Hematopoietic multipotent progenitor cell treated with erythropoietin and hydrocortisone succinate and interleukin-3 and kit ligand, for 17 days (in vitro differentiated cells): Measurements from ENCODE around the gene ARPC5L.
"Not testable (repeated sequence)": the region's sequence is repeated elsewhere in the genome, so short reads cannot be mapped to it uniquely, and the experiment has no call there.

Source experiments
- DNase-seq: peaks from one replicate; pipeline ENCODE4 v3.0.0-alpha.2; 2015; ENCODE audit warnings: low spot score

ARPC5L gene

GRCh38 chr9:124841075-124841821 is 20.7 kb upstream of the ARPC5L start:
- DNase-seq: no peak

DNA sequence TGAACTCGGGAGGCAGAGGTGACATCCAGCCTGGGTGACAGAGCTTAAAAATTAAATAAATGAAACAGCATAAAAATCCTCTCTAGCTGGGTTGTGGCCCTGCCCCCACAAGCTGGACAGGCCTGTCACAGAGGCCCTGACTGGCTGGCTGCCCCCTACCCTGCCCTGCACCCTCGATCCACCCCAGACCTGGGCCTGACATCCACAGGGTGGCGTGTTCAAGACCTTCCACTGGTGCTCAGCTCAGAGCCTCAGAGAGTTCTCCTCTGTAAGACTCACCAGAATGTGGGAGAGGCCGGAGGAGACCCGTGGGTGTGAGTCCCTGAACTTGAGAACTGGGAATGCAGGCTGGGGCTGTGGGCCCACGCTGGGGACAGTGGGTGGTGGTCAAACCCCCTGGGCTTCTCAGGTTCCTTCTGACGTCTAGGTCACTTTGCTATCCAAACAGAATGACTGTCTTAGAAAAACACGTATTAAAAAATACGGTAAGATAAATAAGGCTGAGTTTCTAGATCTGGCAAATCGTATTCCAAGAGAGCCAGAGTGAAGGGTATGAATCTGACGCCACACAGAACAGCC is 18.4 kb upstream of the ARPC5L start:
- DNase-seq: no peak

- DNase-seq: no peak
Observed at GRCh38 chr9:124844291-124844690, 17.6 kb upstream of the ARPC5L start.

DNA sequence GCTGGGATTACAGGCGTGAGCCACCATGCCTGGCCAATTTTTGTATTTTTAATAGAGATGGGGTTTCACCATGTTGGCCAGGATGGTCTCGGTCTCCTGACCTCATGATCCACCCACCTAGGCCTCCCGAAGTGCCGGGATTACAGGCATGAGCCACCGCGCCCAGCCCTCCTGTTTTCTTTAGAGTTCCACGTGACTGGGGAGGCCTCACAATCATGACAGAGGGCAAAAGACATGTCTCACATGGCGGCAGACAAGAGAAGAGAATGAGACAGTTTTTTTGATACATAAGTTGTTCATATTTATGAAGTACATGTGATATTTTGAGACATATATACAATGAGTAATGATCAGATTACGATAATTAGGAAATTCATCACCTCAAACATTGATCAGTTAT is 15.5 kb upstream of the ARPC5L start:
- DNase-seq: not testable (repeated sequence)

GRCh38 chr9:124846969-124847368 is 15.0 kb upstream of the ARPC5L start:
- no peak for DNase-seq

- no peak for DNase-seq
Observed at GRCh38 chr9:124849801-124850200, 12.1 kb upstream of the ARPC5L start.

DNA sequence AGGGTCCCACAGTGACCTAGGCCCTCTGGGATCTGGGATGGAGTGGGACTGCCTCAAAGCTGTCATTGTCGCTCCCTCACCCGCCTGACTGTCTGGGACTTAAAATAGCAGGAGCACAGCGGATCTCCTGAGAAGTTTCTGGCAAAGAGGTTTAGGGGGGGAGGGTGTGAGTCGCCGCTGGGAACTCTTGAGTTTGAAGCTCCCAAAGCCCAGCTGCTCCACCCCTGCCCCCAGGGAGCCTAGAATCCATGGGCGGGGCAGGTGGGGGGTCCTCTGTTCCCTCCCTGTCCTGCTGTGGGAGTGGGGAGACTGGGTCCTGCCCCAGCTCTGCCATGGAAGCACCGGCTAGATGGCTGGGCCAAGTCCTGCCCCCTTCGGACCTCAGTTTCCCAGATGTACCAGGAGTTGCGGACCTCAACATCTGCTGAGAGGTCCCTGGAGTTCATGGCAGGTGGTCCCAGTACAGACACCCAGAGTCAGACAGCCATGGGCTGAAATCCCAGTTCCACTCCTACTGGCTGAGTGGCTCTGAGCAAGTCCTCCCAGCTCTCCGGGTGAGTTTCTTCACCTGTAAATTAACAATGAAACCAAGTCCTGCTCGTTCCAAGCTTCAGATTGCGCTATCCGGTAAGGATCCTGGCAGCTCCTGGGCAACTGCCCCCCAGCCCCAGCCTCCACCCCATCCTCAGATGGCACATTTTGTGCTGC is 9.7 kb upstream of the ARPC5L start:
- no peak for DNase-seq

GRCh38 chr9:124852829-124853531 is 8.9 kb upstream of the ARPC5L start, which contains the start of gene WDR38:
WDR38 (plus strand) TSS chr9:124853460; CDS start chr9:124853532, 72 bp downstream.
- DNase-seq: peak; percentile 82

DNA sequence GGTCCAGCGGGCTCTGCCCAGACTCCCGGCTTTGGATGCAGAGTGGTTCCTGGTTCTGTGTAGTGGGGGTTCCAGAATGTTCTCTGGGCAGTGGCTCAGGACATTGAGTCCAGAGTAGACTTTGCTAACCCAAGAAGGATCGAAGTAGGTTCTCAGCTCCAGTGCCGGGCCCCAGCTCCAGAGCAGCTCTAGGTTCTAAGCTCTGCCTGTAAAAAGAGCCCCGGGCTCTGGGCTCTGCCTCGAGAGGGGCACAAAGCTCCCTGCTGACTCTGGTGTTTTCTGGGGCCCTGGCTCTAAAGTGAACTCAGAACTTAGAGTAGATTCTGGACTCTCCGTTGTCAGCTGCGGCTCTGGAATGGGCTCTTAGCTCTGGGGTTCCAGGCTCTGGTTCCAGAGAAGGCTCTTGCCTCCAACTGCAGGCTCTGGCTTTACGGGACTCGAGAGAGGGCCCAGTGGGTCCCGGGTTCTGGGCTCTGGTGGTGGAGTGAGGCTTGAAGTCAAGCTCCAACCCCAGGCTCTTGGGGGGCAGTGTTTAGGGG is 8.3 kb upstream of the ARPC5L start:
- no peak for DNase-seq

DNA sequence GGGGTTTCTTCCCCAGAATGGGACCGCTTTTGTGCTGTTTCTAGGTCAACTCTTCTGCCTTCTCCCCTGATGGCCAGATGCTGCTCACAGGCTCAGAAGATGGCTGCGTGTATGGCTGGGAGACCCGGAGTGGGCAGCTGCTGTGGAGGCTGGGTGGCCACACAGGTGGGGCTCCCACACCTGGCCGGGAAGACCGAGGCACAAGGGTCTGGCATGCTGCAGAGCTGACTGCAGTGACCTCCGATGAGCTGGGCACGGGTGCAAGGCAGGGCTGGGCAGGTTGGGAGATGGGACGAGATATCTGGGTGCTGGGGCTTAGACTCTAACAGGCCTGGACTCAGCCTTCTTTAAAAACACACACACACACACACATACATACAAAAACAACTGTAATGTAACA is 7.8 kb upstream of the ARPC5L start:
- no peak for DNase-seq

DNA sequence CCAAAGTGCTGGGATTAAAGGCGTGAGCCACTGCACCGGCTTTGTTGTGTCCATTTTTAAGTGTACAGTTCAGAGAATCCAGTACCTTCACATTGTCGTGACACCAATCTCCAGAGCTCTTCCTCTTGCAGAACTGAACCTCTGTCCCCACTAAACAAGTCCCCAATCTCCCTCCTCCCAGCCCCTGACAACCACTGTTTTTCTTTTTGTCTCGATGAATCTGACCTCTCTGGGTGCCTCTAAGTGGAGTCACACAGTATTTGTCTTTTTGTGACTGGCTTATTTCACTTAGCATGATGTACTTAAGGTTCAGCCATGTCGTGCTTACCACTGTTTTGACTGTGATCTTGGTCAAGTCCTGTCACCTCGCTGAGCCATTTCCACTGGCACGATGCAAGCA is 7.1 kb upstream of the ARPC5L start:
- DNase-seq: no peak

DNA sequence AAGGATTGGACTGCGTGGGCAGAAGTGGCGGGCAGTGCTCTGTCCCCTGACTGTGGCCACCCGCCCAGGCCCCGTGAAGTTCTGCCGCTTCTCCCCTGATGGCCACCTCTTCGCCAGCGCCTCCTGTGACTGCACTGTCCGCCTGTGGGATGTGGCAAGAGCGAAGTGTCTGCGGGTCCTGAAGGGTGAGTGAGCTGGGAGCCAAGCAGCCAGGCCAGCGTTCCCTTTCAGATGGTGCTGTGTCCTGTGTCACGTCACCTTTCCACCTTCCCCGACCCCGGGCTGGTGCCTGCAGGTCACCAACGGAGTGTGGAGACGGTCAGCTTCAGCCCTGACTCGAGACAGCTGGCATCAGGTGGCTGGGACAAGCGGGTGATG is 6.4 kb upstream of the ARPC5L start:
- DNase-seq: no peak

DNA sequence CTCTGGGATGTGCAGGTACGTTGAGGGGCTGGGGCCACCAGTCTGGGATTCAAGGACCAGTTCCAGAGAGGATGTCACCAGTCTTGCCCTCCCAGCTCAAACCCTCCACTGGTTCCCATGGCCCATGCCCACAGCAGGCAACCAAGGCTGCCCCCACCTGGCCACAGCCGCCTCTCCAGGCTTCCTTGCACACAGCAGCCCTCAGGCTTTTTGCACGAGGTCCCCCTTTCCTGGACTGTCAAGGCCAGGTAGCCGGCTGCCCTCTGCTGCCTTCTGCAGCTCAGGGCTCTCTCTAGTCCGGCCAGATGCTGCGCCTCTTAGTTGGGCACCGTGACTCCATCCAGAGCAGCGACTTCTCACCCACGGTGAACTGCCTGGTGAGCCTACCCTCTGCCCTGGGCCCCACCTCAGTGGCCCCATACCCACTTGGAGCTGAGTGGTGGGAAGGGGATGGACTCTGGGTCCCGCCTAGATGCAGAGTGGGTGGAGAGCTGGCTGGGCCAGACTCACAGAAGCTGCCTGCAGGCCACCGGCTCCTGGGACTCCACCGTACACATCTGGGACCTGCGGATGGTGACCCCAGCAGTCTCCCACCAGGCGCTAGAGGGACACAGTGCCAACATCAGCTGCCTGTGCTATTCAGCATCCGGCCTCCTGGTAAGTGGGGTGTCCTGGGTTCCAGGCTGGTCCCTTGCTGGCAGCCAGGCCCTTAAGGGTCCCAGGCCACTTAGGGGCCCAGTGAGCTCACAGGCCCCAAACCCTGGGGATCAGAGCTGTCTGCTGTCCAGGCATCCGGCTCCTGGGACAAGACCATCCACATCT is 5.8 kb upstream of the ARPC5L start:
- DNase-seq: no peak

DNA sequence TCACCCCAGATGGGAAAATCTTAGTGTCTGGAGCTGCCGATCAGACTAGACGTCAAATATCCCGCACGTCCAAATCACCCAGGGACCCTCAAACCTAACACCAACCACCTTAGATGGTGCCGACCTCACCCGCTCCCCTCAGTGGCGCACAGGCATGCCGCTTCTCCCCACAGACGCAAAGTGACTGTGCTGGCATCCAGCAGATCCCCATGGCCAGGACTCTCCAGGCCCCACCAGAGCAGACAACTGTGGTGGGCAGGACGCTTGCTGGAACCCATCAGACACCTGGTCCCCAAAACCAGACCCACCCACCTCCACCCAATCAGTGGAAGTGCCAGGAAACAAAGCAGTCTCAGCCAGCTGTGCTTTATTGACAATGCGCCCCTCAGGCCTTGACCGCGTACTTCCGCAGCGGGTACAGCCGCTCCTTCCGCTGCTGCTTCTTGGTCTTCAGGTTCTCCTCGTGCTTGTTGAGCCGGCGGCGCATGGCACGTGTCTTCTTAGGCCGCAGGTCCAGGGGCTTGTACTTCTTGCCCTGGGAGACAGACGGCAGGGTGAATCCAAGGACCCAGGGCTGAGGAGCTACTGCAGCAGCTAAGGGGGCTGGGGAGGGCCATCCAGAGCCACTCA is 4.3 kb upstream of the ARPC5L start:
- no peak for DNase-seq

DNA sequence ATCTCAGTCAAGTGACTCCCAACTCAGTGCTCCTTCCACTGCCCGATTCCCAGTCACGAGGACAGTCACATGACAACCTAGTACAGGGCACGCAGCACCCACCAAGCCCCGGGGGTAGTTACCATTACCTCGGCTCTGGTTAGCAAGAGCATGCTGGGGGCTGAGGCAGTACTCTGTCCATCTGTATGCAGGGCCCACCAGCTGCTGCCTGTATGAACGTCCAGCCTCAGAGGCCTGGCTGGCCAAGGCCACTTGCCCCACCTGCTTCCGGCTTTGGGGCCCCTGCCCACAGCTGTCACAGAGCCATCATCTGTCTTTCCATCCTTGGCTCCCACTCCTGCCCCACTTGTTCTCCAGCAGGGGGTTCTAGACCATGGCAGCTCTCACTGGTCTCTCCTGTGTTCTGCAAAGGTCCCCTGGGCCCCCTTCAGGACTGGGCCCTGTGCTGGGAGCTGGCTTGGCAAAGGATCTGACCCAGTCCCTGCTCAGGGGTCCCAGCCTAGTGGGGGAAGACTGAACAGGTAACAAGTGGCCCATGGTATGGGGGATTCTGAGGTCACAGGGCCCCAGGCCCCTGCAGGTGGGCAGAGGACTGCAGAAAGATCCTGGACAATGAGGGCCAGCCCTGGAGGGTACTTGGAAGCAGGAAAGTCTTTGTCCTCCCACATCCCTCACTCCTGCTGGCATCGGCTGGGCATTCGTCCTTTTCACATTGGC is 3.4 kb upstream of the ARPC5L start:
- no peak for DNase-seq

DNA sequence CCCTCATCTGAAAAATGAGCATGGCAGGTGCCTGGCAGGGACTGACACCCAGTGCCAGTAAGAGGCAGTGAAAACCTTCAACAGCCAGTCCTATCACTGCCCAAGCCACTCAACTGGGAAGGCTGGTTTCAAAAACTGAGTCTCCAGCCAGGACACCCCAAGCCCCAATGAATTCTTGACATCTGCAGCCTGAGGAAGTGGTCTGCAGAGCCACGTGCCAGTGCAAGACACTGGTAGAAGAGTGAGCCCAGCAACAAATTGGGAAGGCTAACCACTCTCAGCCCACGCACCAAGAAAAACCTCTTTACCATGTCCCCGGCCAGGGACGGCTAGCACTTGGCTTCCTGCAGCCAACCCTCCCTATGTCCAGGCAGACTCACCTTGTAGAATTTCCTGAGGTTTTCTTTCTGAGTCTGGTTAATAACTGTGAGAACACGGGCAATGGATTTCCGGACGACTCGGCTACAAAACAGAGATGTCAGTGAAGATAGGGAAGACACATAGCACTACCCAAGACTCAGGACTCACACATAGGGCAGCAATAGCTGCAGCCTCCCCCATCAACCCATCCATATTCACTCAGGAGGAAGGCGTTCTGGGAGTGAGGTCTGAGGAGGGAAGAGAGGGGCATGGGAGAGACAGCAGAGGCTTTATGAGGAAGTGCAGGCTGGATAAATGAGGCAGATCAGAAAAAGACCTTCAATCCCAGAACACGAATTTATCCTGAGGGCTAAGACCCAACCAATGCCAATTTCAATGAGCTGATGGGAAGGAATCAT is 1.9 kb upstream of the ARPC5L start:
- no peak for DNase-seq

- DNase-seq: no peak
Observed at GRCh38 chr9:124860582-124861341, 1.2 kb upstream of the ARPC5L start.

GRCh38 chr9:124863371-124863871 is 1.5 kb downstream of the ARPC5L start:
- peak; percentile 49 for DNase-seq
